Endothelial cell of umbilical vein (primary cell): ENCODE measurements around the gene PSME3IP1.

Experiments used
- EZH2 ChIP-seq: IDR thresholded peaks from 2 replicates; pipeline ENCODE4 v1.6.1; 2012; ENCODE audit warnings: borderline replicate concordance, low read depth, mild to moderate bottlenecking, moderate library complexity, low read length, inconsistent platforms; ENCODE audit not compliant: severe bottlenecking
- FOS ChIP-seq: IDR thresholded peaks from 2 replicates; pipeline ENCODE4 v1.6.1; 2011; ENCODE audit warnings: mild to moderate bottlenecking, low read length, moderate library complexity, borderline replicate concordance; ENCODE audit not compliant: insufficient read depth
- JUN ChIP-seq: IDR thresholded peaks from 2 replicates; pipeline ENCODE4 v1.6.1; 2011; ENCODE audit warnings: borderline replicate concordance, low read depth; ENCODE audit not compliant: insufficient read length, insufficient read depth
- MYC ChIP-seq: IDR thresholded peaks from one replicate; pipeline ENCODE4 v1.6.1; 2011; ENCODE audit warnings: mild to moderate bottlenecking, low read depth, low read length
- POLR2A ChIP-seq: IDR thresholded peaks from 2 replicates; pipeline ENCODE4 v1.6.1; 2012; ENCODE audit warnings: low read depth, mild to moderate bottlenecking, control low read depth, low read length
- POLR2AphosphoS5 ChIP-seq: IDR thresholded peaks from 2 replicates; pipeline ENCODE4 v1.6.1; 2012; ENCODE audit warnings: low read depth, mild to moderate bottlenecking, control low read depth, low read length, moderate library complexity; ENCODE audit not compliant: insufficient read depth
- TF ChIP-seq, protein P1 (sequence below), 2 donors: IDR thresholded peaks; 1 replicate in 1 of 2; 2 replicates in 1 of 2; pipeline ENCODE4 v1.5.1; 2011; ENCODE audit warnings: low read length in 2 of 2, mild to moderate bottlenecking in 2 of 2, moderate library complexity in 2 of 2, control low read depth in 1 of 2, inconsistent platforms in 1 of 2, low read depth in 1 of 2; ENCODE audit not compliant: insufficient read depth in 1 of 2; ENCODE audit errors: extremely low read depth in 1 of 2
- TF ChIP-seq, protein P2 (sequence below): IDR thresholded peaks from 2 replicates; pipeline ENCODE4 v1.6.1; 2011; ENCODE audit not compliant: insufficient read depth, insufficient read length

DNA sequence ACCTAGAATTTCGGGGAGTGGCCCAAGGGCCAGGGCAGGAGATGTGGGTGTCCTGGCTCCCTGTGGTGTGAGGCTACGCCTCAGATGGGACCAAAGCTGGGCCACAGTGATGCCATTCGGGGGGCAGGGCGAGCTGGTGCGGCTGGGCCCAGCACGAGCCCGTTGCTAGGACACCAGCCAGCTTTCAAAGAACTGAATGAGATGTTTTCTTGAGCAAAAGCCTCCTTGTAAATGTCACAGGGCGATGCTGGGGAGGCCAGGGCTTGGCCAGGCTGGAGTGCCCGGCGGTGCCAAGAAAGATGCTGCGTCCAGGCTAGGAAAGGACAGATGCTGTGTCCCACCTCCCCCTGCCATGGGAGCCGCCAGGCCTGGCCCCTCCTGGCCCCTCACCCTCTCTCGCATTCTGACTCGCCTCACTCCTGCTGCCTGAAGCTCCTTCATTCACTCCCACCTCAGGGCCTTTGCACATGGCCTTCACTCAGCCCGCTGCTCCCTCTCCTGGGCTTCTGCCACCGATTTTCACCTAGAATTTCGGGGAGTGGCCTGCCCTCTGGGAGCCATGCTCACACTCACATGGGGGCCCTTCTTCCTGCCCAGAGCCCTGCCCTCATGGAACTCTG lies 54.4 kb downstream of the PSME3IP1 start:
- TF ChIP-seq, protein P1, sequence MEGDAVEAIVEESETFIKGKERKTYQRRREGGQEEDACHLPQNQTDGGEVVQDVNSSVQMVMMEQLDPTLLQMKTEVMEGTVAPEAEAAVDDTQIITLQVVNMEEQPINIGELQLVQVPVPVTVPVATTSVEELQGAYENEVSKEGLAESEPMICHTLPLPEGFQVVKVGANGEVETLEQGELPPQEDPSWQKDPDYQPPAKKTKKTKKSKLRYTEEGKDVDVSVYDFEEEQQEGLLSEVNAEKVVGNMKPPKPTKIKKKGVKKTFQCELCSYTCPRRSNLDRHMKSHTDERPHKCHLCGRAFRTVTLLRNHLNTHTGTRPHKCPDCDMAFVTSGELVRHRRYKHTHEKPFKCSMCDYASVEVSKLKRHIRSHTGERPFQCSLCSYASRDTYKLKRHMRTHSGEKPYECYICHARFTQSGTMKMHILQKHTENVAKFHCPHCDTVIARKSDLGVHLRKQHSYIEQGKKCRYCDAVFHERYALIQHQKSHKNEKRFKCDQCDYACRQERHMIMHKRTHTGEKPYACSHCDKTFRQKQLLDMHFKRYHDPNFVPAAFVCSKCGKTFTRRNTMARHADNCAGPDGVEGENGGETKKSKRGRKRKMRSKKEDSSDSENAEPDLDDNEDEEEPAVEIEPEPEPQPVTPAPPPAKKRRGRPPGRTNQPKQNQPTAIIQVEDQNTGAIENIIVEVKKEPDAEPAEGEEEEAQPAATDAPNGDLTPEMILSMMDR (IDR thresholded peaks at IDR 0.05; ENCODE audit: extremely low read depth in 1 of 2, insufficient read depth in 1 of 2, low read depth in 1 of 2, low read length in 2 of 2), result no peak
- TF ChIP-seq EZH2, result no peak
- TF ChIP-seq POLR2A, result no peak
- TF ChIP-seq, protein P2, sequence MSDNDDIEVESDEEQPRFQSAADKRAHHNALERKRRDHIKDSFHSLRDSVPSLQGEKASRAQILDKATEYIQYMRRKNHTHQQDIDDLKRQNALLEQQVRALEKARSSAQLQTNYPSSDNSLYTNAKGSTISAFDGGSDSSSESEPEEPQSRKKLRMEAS, result no peak
- no peak for TF ChIP-seq POLR2AphosphoS5
- TF ChIP-seq JUN, result no peak
- TF ChIP-seq MYC, result no peak
- TF ChIP-seq FOS, result no peak
